ENCODE data around the gene MKRN1. TPM values are rescaled to one million over a fixed set of nuclear protein-coding genes. Genes with fewer than 3 reads are reported as not detected.

Gene MKRN1
- total and polyA plus RNA-seq, 2 of the 4 experiments (the other 2 are of a cell fraction): 47.2 to 83.0 TPM

DNA sequence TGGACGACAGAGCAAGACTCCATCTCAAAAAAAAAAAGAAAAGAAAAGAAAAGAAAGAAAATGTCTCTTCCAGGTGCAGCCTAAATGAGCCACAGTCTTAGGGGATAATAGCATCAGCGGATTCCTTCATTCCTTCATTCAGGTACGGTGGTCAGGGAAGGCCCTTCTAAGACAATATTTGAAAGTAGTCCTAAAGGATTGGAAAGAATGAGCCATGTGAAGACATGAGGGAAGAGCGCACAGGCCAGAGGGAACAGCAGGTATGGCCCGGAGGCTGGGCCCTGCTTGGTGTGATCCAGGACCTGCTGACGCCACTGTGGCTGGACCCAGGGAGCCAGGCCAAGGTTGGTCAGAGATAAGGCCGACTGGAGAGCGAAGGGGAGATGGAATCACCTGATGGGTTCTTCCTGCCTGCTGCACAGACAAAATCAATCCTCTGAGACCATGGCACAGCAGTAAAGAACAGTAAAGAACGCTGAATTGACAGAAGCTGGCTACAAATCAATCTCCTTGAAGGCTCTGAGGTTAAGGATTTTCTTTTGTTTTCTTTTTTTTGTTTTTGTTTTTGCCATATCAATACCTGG is 16.3 kb upstream of the MKRN1 start:
- intact Hi-C loops (cut with micrococcal nuclease): no loop called here
- BruUV-seq (replicated peaks): no TSS peak
- Histone ChIP-seq H3K4me1 (ENCODE audit: control insufficient read depth, insufficient read depth, low read length) (no peaks in the 10 kb centered on the region), H4K5ac (ENCODE audit: low read depth, low read length) (no peak overlapping the region), H2AK9ac (replicated peaks; ENCODE audit: low read depth, low read length, poor library complexity) (no peak overlapping the region), H3K27ac (ENCODE audit: insufficient read depth, low read length) (no peak overlapping the region), H3K14ac (replicated peaks; ENCODE audit: low read depth, low read length) (no peak overlapping the region), H2AK5ac (ENCODE audit: low read depth, low read length) (no peak overlapping the region), H3K36me3 (ENCODE audit: control insufficient read depth, insufficient read depth, low read length) (no peaks in the 10 kb centered on the region), H3K56ac (ENCODE audit: extremely low read depth, insufficient read depth, low read length) (no peak overlapping the region), H3K4ac (ENCODE audit: low read depth, low read length) (no peak overlapping the region), H2BK15ac (ENCODE audit: low read depth, low read length) (no peak overlapping the region), H3K9me1 (ENCODE audit: insufficient read depth, low read length) (no peaks in the 10 kb centered on the region), H3K4me3 (ENCODE audit: insufficient read depth, low read depth, low read length) (no peak overlapping the region), H4K20me1 (ENCODE audit: insufficient read depth, low read length) (no peaks in the 10 kb centered on the region), H3K9ac (ENCODE audit: low read depth, low read length) (no peak overlapping the region), H3K27me3 (ENCODE audit: control insufficient read depth, insufficient read depth, low read length) (no peaks in the 10 kb centered on the region), H4K91ac (ENCODE audit: insufficient read depth, low read depth, low read length) (no peak overlapping the region), H3K79me1 (ENCODE audit: low read depth in 1 of 2, low read length in 2 of 2) (no peaks in the 10 kb centered on the region), H2BK20ac (ENCODE audit: low read depth, low read length) (no peak overlapping the region), H3K18ac (ENCODE audit: low read depth, low read length) (no peak overlapping the region), H3K23ac (ENCODE audit: low read depth, low read length) (no peak overlapping the region), H4K8ac (ENCODE audit: low read depth in 2 of 2, low read length in 2 of 2) (no peak overlapping the region), H2BK120ac (ENCODE audit: low read depth, low read length) (no peak overlapping the region), H2AFZ (replicated peaks; ENCODE audit: low read length, poor library complexity) (no peak overlapping the region), H3K9me3 (ENCODE audit: control insufficient read depth, insufficient read depth, low read length) (no peaks in the 10 kb centered on the region), H3K4me2 (ENCODE audit: low read depth, low read length) (no peak overlapping the region), H2BK5ac (ENCODE audit: low read depth, low read length, poor library complexity, severe bottlenecking) (no peak overlapping the region)
- ATAC-seq (ENCODE audit: low read depth) (no peak), DNase-seq (no peak)
- TF ChIP-seq RAD21 (IDR thresholded peaks at IDR 0.05; ENCODE audit: low read length) (no peak), BHLHE40 (IDR thresholded peaks at IDR 0.05; ENCODE audit: low read depth, low read length) (no peak), RFX5 (IDR thresholded peaks at IDR 0.05; ENCODE audit: low read depth, low read length) (no peak), MXI1 (IDR thresholded peaks at IDR 0.05; ENCODE audit: borderline replicate concordance, low read depth, low read length) (no peak), CHD1 (IDR thresholded peaks at IDR 0.05; ENCODE audit: low read depth, low read length) (no peak), FOS (IDR thresholded peaks at IDR 0.05; ENCODE audit: low read depth, low read length) (no peak), CEBPB (IDR thresholded peaks at IDR 0.05; ENCODE audit: low read depth, low read length) (no peak), POLR2A (IDR thresholded peaks at IDR 0.05; ENCODE audit: low read depth, low read length) (no peak), RCOR1 (IDR thresholded peaks at IDR 0.05; ENCODE audit: insufficient replicate concordance, low read length) (no peak), SMC3 (IDR thresholded peaks at IDR 0.05; ENCODE audit: low read depth, low read length) (no peak), NFE2L2 (IDR thresholded peaks at IDR 0.05; ENCODE audit: low read depth, low read length) (no peak), MAFK (IDR thresholded peaks at IDR 0.05; ENCODE audit: low read depth, low read length) (no peak), MAZ (IDR thresholded peaks at IDR 0.05; ENCODE audit: borderline replicate concordance, low read depth, low read length) (no peak), CTCF (conservative IDR thresholded peaks at IDR 0.05; ENCODE audit: low read depth, low read length) (no peak)
- TF ChIP-seq, protein P1, sequence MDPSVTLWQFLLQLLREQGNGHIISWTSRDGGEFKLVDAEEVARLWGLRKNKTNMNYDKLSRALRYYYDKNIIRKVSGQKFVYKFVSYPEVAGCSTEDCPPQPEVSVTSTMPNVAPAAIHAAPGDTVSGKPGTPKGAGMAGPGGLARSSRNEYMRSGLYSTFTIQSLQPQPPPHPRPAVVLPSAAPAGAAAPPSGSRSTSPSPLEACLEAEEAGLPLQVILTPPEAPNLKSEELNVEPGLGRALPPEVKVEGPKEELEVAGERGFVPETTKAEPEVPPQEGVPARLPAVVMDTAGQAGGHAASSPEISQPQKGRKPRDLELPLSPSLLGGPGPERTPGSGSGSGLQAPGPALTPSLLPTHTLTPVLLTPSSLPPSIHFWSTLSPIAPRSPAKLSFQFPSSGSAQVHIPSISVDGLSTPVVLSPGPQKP (IDR thresholded peaks at IDR 0.05; ENCODE audit: borderline replicate concordance, low read depth, low read length): no peak
- TF ChIP-seq, protein P2, sequence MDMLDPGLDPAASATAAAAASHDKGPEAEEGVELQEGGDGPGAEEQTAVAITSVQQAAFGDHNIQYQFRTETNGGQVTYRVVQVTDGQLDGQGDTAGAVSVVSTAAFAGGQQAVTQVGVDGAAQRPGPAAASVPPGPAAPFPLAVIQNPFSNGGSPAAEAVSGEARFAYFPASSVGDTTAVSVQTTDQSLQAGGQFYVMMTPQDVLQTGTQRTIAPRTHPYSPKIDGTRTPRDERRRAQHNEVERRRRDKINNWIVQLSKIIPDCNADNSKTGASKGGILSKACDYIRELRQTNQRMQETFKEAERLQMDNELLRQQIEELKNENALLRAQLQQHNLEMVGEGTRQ (IDR thresholded peaks at IDR 0.05; ENCODE audit: low read depth, low read length): no peak
- in situ Hi-C loops (cut with MboI; ENCODE audit: low sequenced_read_pairs): no loop called here
- POLR2A ChIA-PET (ENCODE audit: unreplicated experiment): no interaction called here
- WGBS, 2 experiments (ENCODE audit: extremely low coverage in 2 of 2, insufficient read length in 1 of 2): 76% methylated on average over 6 of the region's 9 CpGs; no CpG with 5 or more reads in 1 of the 2 experiments
- CTCF ChIA-PET: no interaction called here
- dilution Hi-C loops (cut with HindIII; ENCODE audit: low sequenced_read_pairs, unreplicated experiment): no loop called here

All from IMR-90 (cell line).